Endometrium (tissue), 2 donors: Measurements from ENCODE around the gene FIG4.
"Not testable (repeated sequence)": the region's sequence is repeated elsewhere in the genome, so short reads cannot be mapped to it uniquely, and the experiment has no call there.

Source experiments
- FAIRE-seq: peaks from 2 replicates; lab custom pipeline; 2012; peaks lifted over from hg19 to GRCh38; lab: Jason Lieb, UNC
- donor health status: control.
- donor health status: control.

Gene FIG4

GRCh38 chr6:109799129-109799528, 108.0 kb downstream of the FIG4 start:
- no peak for FAIRE-seq

GRCh38 chr6:109799664-109800063, 108.6 kb downstream of the FIG4 start:
- FAIRE-seq, result no peak

GRCh38 chr6:109800771-109801170, 109.7 kb downstream of the FIG4 start:
- no peak for FAIRE-seq

- no peak for FAIRE-seq
Measured at GRCh38 chr6:109801794-109802193, 110.7 kb downstream of the FIG4 start.

GRCh38 chr6:109804020-109804419, 112.9 kb downstream of the FIG4 start:
- FAIRE-seq, result no peak

- FAIRE-seq, result no peak
Measured at GRCh38 chr6:109807881-109808280, 116.8 kb downstream of the FIG4 start.

GRCh38 chr6:109808837-109809236, 117.7 kb downstream of the FIG4 start:
- FAIRE-seq, result no peak

- FAIRE-seq, result no peak
Measured at GRCh38 chr6:109815054-109815453, 124.0 kb downstream of the FIG4 start.

GRCh38 chr6:109816452-109817374, 125.6 kb downstream of the FIG4 start:
- FAIRE-seq, result no peak

- FAIRE-seq, result no peak
Measured at GRCh38 chr6:109820706-109821350, 129.7 kb downstream of the FIG4 start.

- no peak for FAIRE-seq
Measured at GRCh38 chr6:109821428-109821827, 130.3 kb downstream of the FIG4 start.

- no peak for FAIRE-seq
Measured at GRCh38 chr6:109824105-109824504, 133.0 kb downstream of the FIG4 start.

GRCh38 chr6:109826551-109826950, 135.5 kb downstream of the FIG4 start:
- no peak for FAIRE-seq

GRCh38 chr6:109831352-109831751, 140.3 kb downstream of the FIG4 start:
- not testable (repeated sequence) for FAIRE-seq

GRCh38 chr6:109834131-109834530, 143.0 kb downstream of the FIG4 start:
- FAIRE-seq, result no peak

GRCh38 chr6:109834595-109835437, 143.7 kb downstream of the FIG4 start:
- no peak for FAIRE-seq

GRCh38 chr6:109840034-109840433, 148.9 kb downstream of the FIG4 start:
- FAIRE-seq, result peak; percentile 54

- FAIRE-seq, result no peak
Measured at GRCh38 chr6:109840796-109841195, 149.7 kb downstream of the FIG4 start.

- no peak for FAIRE-seq
Measured at GRCh38 chr6:109841869-109842268, 150.8 kb downstream of the FIG4 start.

- FAIRE-seq, result no peak
Measured at GRCh38 chr6:109852713-109853112, 161.6 kb downstream of the FIG4 start.

GRCh38 chr6:109853426-109853825, 162.3 kb downstream of the FIG4 start:
- FAIRE-seq, result no peak

GRCh38 chr6:109853951-109854350, 162.9 kb downstream of the FIG4 start:
- FAIRE-seq, result no peak
